Measurements from ENCODE around the gene GOLGA8B. TPM values are rescaled to one million over a fixed set of nuclear protein-coding genes. Genes with fewer than 3 reads are reported as not detected.
"Not testable (repeated sequence)": the region's sequence is repeated elsewhere in the genome, so short reads cannot be mapped to it uniquely, and the experiment has no call there.

GOLGA8B gene
- total RNA-seq, result 100 to 1,000 TPM in 1 of 4 donors, 10 to 100 TPM in 3; 83.2 to 336 (median 98.0) TPM

DNA sequence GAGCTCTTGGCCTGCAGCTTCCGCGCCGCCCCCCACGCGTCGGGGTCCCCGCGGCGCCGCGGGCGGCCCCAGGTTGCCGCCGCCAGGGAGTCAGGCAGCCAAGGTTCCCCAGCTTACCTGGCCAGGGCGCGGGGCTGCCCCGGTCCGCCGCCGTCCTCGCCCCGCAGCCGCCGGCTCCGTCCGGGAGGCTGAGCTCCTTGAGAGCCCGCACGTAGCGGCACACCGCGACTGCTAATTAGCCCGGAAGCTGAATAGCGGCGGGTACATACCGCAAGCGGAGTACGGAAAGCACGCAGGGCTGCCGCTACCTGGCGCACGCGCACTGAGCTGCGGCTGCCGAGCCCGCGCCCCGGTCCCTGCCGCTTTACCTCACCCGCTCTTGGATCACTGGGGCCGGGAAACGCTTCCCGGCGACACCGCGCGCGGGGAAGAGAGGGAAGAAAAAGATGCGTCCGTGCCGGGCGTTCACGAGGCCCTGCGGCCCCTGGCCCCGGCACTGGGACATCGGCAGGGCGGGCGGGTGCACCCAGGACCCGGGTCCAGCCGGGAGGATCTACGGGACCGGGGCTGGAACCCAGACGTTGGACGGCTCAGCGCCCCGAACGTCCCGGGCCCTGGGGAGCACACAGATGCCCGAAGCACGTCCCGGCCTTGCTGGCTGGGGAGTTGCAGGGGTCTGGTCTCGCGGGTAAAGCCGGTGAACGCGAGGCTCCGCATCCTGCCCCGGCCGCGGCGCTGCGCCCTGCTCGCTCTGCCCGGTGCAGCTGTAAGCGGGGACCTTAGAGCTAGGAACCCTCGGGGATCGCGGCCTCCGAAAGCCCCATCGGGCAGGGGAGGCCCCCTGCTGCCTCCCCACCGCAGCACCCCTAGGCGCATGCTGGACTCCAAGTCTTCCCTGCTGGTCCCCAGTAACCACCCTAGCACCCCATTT lies at the start of gene GOLGA8B:
Gene GOLGA8B, minus strand, starts transcription at position 253 of the 931 bp plus-strand sequence. CDS start 47,739 bp downstream, outside the sequence.
- TF ChIP-seq POLR2A (IDR thresholded peaks at IDR 0.05), result no peak
- TF ChIP-seq POLR2AphosphoS5 (IDR thresholded peaks at IDR 0.05), result peak in 1 of 3 donors; percentile 15
- Histone ChIP-seq H3K4me1 (peaks cover 19% of the 10 kb centered on the region), H3K27ac (no peak within 1 kb of the TSS), H3K36me3 (no peaks in the 10 kb centered on the region), H3K4me3 (peak within 1 kb of the TSS; percentile 91), H3K9me3 (no peaks in the 10 kb centered on the region), H3K27me3 (no peaks in the 10 kb centered on the region)
- 20% methylated on average over 2 of the region's 101 CpGs for WGBS
- DNase-seq (ENCODE audit: low spot score in 2 of 2), result no peak

DNA sequence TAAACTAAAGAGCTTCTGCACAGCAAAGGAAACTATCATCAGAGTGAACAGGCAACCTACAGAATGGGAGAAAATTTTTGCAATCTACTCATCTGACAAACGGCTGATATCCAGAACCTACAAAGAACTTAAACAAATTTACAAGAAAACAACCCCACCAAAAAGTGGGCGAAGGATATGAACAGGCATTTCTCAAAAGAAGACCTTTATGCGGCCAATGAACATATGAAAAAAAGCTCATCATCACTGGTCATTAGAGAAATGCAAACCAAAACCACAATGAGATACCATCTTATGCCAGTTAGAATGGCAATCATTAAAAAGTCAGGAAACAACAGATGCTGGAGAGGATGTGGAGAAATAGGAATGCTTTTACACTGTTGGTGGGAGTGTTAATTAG lies 49.7 kb upstream of the GOLGA8B start:
- not testable (repeated sequence) for H3K4me1 ChIP-seq; H3K27ac ChIP-seq; H3K9me3 ChIP-seq; H3K36me3 ChIP-seq; DNase-seq (ENCODE audit: low spot score in 2 of 2); H3K27me3 ChIP-seq; H3K4me3 ChIP-seq
- WGBS, result 94% methylated on average over 3 of the region's 3 CpGs

DNA sequence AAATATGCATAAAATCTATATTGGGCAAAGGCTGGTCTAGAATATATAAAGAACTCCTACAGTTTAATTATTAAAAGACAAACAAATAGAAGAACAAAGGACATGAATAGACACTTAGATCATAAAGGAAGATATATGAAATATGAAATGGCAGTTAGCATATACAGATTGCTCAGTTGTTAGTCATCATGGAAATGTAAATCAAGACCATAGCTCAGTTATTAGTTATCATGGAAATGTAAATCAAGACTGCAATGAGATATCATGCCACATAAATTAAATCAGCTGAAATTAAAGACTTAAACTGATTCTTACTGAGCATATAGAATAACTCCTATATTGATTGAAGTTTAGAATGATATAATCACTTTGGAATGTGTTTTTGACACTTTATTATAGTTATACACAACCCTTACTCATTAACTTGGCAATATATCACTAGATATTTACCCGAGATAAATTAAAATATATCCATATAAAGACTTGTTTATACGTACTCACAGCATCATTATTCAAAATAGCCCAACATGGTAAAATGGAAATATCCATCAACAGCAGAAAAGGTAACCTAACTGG lies 45.2 kb upstream of the GOLGA8B start:
- 40% methylated on average over 2 of the region's 2 CpGs for WGBS
- H3K4me1 ChIP-seq, result no peaks in the 10 kb centered on the region
- H3K9me3 ChIP-seq, result no peaks in the 10 kb centered on the region
- H3K27me3 ChIP-seq, result no peaks in the 10 kb centered on the region
- no peaks in the 10 kb centered on the region for H3K36me3 ChIP-seq
- TF ChIP-seq POLR2AphosphoS5 (IDR thresholded peaks at IDR 0.05) (no peak), EP300 (IDR thresholded peaks at IDR 0.05) (no peak), POLR2A (IDR thresholded peaks at IDR 0.05) (no peak)
- TF ChIP-seq, protein P1, sequence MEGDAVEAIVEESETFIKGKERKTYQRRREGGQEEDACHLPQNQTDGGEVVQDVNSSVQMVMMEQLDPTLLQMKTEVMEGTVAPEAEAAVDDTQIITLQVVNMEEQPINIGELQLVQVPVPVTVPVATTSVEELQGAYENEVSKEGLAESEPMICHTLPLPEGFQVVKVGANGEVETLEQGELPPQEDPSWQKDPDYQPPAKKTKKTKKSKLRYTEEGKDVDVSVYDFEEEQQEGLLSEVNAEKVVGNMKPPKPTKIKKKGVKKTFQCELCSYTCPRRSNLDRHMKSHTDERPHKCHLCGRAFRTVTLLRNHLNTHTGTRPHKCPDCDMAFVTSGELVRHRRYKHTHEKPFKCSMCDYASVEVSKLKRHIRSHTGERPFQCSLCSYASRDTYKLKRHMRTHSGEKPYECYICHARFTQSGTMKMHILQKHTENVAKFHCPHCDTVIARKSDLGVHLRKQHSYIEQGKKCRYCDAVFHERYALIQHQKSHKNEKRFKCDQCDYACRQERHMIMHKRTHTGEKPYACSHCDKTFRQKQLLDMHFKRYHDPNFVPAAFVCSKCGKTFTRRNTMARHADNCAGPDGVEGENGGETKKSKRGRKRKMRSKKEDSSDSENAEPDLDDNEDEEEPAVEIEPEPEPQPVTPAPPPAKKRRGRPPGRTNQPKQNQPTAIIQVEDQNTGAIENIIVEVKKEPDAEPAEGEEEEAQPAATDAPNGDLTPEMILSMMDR (IDR thresholded peaks at IDR 0.05), result no peak
- no peak for DNase-seq (ENCODE audit: low spot score in 2 of 2)
- no peak overlapping the region for H3K4me3 ChIP-seq
- H3K27ac ChIP-seq, result no peak overlapping the region

DNA sequence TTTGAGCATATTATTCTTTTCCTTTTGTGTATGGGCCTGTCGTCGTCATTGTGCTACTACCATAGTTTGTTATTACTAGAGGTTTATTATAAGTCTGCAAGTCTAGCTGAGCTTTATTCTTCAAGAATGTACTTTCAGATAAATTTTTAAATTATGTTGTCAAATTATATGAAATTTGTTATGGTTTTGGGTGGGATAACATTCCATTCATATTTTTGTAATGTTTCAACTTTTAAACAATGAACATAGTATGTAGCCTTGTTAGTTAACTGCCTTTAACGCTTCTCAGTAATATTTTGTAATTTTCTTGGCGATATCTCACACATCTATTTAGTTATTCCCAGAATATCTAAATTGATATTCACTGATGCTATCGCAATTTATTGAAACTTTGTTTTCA lies 41.6 kb upstream of the GOLGA8B start:
- Histone ChIP-seq H3K36me3 (no peaks in the 10 kb centered on the region), H3K4me3 (no peak overlapping the region), H3K27ac (no peak overlapping the region), H3K27me3 (no peaks in the 10 kb centered on the region), H3K4me1 (peaks cover 5% of the 10 kb centered on the region), H3K9me3 (no peaks in the 10 kb centered on the region)
- TF ChIP-seq EP300 (IDR thresholded peaks at IDR 0.05), result no peak
- TF ChIP-seq POLR2A (IDR thresholded peaks at IDR 0.05), result no peak
- no peak for TF ChIP-seq POLR2AphosphoS5 (IDR thresholded peaks at IDR 0.05)
- TF ChIP-seq, protein P1 (IDR thresholded peaks at IDR 0.05), result no peak
- DNase-seq (ENCODE audit: low spot score in 2 of 2), result no peak
- WGBS, result 75% methylated on average over 5 of the region's 5 CpGs

GRCh38 chr15:34621675-34622074 lies 38.2 kb upstream of the GOLGA8B start:
- H3K27ac ChIP-seq, result no peak overlapping the region
- H3K9me3 ChIP-seq, result no peaks in the 10 kb centered on the region
- no peak overlapping the region for H3K4me3 ChIP-seq
- no peak for TF ChIP-seq POLR2AphosphoS5 (IDR thresholded peaks at IDR 0.05)
- peaks cover 3% of the 10 kb centered on the region for H3K27me3 ChIP-seq
- H3K36me3 ChIP-seq, result no peaks in the 10 kb centered on the region
- WGBS, result 30% methylated on average over 5 of the region's 5 CpGs
- H3K4me1 ChIP-seq, result peaks cover 5% of the 10 kb centered on the region
- DNase-seq (ENCODE audit: low spot score in 2 of 2), result no peak

DNA sequence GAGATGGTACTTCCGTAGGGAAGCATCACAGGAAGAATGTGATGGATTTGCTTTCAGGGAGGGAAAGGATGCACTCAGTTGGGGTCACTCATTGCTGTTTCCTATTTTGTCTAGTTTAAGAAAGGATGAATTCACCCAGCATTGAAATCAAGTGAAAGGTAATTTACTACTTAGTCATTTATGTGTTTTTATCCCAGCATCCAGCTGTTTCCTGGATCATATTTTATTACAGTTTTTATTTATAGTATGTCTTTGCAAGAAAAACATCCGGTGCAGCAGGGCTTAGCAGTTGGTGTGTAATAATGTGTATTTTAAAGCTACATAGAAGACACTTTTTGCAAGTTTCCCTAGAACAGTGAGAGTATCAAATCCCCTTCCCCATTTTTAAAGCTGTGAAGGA lies 37.4 kb upstream of the GOLGA8B start:
- TF ChIP-seq POLR2AphosphoS5 (IDR thresholded peaks at IDR 0.05), result no peak
- Histone ChIP-seq H3K27me3 (peaks cover 3% of the 10 kb centered on the region), H3K36me3 (no peaks in the 10 kb centered on the region), H3K4me1 (peaks cover 5% of the 10 kb centered on the region), H3K9me3 (no peaks in the 10 kb centered on the region), H3K4me3 (no peak overlapping the region), H3K27ac (no peak overlapping the region)
- WGBS, result 19% methylated on average over 2 of the region's 2 CpGs
- DNase-seq (ENCODE audit: low spot score in 2 of 2), result no peak

DNA sequence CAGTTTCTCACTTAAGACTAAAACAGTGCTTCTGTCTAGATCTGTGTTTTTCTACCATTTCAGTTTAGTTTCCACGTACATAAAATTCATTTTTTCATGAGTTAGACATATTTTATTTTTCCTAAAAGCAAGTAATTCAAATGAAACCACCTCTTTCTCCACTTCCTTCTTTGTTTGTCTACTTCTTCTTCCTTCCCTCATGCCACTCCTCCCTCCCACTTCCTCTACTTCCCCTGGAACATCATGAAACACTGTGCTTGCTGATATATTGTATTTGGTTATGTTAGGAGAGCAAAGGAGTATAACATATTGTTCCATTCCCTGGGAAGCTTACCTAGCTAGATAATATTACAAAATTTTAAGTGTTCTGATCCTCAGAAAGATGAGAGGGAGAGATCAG lies 36.7 kb upstream of the GOLGA8B start:
- Histone ChIP-seq H3K36me3 (no peaks in the 10 kb centered on the region), H3K4me1 (peaks cover 5% of the 10 kb centered on the region), H3K27me3 (peaks cover 3% of the 10 kb centered on the region), H3K9me3 (no peaks in the 10 kb centered on the region), H3K27ac (no peak overlapping the region), H3K4me3 (no peak overlapping the region)
- TF ChIP-seq EP300 (IDR thresholded peaks at IDR 0.05) (no peak), POLR2A (IDR thresholded peaks at IDR 0.05) (no peak), POLR2AphosphoS5 (IDR thresholded peaks at IDR 0.05) (no peak)
- TF ChIP-seq, protein P1 (IDR thresholded peaks at IDR 0.05), result no peak
- 55% methylated on average over 1 of the region's 1 CpG for WGBS
- DNase-seq (ENCODE audit: low spot score in 2 of 2), result no peak

Data from suprapubic skin (tissue), 4 donors.